Measurements from ENCODE around the gene UGT1A8.
"Not testable (repeated sequence)": the region's sequence is repeated elsewhere in the genome, so short reads cannot be mapped to it uniquely, and the experiment has no call there.

The UGT1A8 gene

DNA sequence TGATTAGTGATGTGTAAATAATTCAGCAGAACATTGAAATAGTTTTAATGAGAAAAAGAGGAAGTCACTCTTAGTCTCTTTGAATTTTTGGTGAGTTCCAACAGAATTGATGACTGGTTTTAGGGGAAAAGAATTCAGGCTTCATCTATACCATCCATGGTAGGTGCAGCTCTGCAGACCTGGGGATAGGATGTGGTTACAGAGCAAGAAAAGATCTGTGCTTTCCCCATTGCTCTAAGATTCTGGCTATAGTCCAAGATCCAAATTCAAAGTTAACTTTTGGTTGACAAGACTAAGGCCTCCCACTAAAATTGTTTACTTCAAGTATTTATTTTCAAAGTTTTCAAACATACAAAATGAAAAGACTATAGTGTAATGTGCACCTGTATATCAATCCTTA, 22.4 kb downstream of the UGT1A8 start:
- DNase-seq (ENCODE audit: low read depth in 2 of 2): no peak

DNA sequence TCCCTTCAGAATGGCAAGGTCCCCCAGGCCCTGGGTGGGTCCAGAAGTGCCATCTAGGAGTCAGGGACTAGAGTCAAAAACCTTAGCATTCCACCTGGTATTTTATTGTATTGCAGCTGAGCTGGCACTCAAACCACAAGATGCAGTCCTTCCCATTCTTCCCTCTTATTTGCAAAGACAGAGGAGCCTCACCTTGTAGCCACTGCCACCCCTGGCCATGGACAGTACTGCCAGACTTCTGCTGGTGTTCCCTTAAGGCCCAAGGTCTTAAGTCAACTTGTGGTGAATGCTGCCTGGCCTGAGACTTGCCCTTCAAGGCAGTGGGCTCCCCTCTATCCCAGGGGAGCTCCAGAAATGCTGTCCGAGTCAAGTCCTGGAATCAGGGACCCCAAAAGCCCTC, 25.7 kb downstream of the UGT1A8 start:
- no peak for DNase-seq (ENCODE audit: low read depth in 2 of 2)

- DNase-seq (ENCODE audit: low read depth in 2 of 2): not testable (repeated sequence)
These were observed 28.6 kb downstream of the UGT1A8 start for GRCh38 chr2:233646033-233646432.

DNA sequence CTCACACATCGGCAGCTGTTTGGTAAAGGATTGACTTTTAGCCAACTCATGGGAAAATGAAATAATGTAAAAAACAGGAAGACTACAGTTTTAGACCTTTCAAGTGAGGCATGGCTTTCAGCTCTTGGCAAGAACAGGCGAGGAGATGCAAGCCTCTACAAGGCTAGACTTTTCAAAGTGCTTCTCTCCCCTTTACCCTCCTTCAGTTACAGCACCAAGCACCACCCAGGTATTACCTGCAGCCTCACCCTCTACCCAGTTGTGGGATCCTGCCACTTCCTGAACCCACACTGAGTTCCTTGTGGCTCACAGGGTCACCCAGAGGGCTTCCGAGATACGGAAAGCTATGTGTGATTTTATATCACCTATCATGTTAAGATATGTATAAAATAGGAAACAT, 33.5 kb downstream of the UGT1A8 start:
- no peak for DNase-seq (ENCODE audit: low read depth in 2 of 2)

- no peak for DNase-seq (ENCODE audit: low read depth in 2 of 2)
These were observed 34.0 kb downstream of the UGT1A8 start for GRCh38 chr2:233651430-233651829.

GRCh38 chr2:233654501-233654900, 37.1 kb downstream of the UGT1A8 start:
- no peak for DNase-seq (ENCODE audit: low read depth in 2 of 2)

GRCh38 chr2:233655043-233655442, 37.6 kb downstream of the UGT1A8 start:
- DNase-seq (ENCODE audit: low read depth in 2 of 2): no peak

- DNase-seq (ENCODE audit: low read depth in 2 of 2): not testable (repeated sequence)
These were observed 38.5 kb downstream of the UGT1A8 start for GRCh38 chr2:233655943-233656342.

- no peak for DNase-seq (ENCODE audit: low read depth in 2 of 2)
These were observed 39.0 kb downstream of the UGT1A8 start for GRCh38 chr2:233656443-233656842.

GRCh38 chr2:233658610-233659009, 41.2 kb downstream of the UGT1A8 start:
- no peak for DNase-seq (ENCODE audit: low read depth in 2 of 2)

- no peak for DNase-seq (ENCODE audit: low read depth in 2 of 2)
These were observed 46.5 kb downstream of the UGT1A8 start for GRCh38 chr2:233663911-233664310.

- no peak for DNase-seq (ENCODE audit: low read depth in 2 of 2)
These were observed 51.3 kb downstream of the UGT1A8 start for GRCh38 chr2:233668605-233669260.

DNA sequence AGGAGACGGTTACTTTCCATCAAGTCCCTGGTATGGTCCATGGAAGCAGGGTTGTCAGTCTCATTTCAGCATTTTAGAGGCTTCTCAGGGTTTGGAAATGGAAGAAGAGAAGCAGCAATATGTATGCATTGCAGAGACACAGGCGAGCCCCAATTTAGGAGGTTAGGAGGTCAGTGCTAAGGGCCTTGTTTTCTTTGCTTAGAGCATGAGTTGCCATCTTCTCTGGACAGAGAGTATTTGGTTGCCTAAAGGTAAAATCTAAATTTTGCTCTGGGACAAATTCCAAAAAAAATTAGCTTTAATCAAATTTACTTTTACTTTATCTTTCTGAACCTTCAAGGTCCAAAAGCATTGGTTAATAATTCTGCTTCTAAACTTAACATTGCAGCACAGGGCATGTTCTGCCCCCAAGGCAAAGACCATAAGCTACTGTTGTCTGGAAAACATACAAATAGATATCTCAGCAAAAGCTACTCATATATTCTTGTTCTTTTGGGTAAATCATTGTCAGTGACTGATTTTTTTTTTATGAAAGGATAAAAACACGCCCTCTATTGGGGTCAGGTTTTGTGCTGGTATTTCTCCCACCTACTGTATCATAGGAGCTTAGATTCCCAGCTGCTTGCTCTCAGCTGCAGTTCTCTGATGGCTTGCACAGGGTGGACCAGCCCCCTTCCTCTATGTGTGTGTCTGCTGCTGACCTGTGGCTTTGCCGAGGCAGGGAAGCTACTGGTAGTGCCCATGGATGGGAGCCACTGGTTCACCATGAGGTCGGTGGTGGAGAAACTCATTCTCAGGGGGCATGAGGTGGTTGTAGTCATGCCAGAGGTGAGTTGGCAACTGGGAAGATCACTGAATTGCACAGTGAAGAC, 54.1 kb downstream of the UGT1A8 start, which contains the start of gene UGT1A9:
Gene UGT1A9, plus strand, starts transcription at position 609 of the 872 bp plus-strand sequence. Its CDS starts 37 bp downstream, at position 646.
- DNase-seq (ENCODE audit: low read depth in 2 of 2): no peak

DNA sequence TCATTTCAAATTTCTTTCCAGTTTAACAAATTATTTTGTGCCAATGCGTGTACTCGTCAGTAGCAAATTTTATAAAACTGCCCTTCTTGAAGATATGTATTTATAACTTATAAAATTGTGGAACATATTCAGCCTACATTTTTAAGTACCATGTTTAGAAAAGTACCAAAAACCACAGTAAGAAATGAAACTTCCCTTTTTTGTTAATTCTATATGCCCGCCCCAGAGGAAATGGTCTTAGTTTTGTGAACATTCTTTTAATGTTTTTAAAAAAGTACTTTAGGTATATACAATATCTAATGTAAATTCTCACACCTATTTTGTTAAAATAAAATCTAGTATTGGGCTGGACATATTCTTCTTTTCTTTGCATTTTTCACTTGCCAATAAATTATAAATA, 55.5 kb downstream of the UGT1A8 start:
- DNase-seq (ENCODE audit: low read depth in 2 of 2): no peak

GRCh38 chr2:233673896-233674295, 56.5 kb downstream of the UGT1A8 start:
- DNase-seq (ENCODE audit: low read depth in 2 of 2): no peak

DNA sequence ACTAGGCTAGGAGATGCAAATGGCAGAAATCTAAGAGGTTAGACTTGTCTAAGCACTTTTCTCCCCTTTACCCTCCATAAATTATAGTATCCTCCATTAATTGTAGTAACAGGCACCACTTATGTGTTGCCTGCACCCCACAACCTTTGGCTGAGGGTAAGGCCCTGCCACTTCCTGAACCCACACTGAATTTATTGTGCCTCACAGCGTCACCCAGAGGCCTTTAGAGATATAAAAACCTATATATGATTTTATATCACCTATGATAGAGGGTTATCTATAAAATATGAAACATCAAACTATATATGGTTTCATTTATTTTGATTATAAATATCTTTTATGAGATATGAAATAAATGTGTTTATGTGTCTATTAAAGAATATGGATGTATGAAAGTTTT, 56.9 kb downstream of the UGT1A8 start:
- no peak for DNase-seq (ENCODE audit: low read depth in 2 of 2)

DNA sequence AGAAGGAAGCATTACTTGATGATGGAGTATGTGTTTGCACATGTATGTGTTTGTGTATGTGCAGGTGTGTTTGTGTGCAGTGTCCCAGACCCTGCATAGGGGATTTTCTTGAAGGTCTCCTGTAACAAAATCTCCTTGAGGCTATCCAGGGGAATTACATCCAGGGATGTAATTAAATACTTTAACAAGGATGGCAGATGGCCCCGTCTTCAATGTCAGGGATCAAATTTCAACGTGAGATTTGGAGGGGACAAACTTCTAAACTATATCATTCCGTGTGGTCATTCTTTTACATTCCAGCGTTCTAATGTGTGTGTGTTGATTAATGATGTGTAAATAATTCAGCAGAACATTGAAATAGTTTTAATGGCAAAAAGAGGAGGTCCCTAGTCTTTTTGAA, 57.6 kb downstream of the UGT1A8 start:
- DNase-seq (ENCODE audit: low read depth in 2 of 2): no peak

DNA sequence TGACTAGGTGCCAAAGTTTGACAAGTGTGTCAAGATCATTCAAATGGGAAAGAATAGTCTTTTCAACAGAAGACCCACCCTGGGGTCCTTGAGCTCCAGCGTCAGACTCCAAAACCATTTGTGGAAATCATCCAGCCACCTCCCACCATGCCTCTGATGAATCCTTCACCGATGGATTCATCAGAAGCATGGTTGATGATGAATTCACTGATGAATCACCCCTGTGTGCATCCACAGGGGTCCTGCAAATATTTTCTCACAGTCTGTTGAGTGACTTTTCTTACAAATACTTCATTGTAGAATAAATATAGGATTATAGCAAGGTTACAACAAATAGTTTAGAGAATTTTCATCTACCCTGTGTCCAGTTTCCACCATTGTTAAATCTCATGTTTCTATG, 58.6 kb downstream of the UGT1A8 start:
- no peak for DNase-seq (ENCODE audit: low read depth in 2 of 2)

DNA sequence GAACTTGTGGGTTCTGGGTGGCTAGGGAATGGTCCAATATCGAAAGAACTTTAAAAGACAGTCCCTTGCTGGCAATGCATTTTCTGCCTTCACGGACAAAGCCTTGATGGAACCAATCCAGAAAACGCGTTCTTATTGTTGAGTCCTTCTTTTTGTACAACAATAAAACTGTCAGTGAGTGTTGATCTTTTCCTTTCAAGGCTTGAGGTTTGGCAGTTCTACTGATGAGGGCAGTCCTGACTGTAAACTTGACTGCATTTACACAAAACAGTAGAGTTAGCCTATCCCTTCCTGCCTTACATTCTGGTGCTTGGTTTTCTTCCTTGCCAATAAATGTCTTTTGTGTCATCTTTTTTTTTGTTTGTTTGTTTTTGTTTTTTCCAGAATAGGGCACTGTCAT, 61.8 kb downstream of the UGT1A8 start:
- DNase-seq (ENCODE audit: low read depth in 2 of 2): no peak

DNA sequence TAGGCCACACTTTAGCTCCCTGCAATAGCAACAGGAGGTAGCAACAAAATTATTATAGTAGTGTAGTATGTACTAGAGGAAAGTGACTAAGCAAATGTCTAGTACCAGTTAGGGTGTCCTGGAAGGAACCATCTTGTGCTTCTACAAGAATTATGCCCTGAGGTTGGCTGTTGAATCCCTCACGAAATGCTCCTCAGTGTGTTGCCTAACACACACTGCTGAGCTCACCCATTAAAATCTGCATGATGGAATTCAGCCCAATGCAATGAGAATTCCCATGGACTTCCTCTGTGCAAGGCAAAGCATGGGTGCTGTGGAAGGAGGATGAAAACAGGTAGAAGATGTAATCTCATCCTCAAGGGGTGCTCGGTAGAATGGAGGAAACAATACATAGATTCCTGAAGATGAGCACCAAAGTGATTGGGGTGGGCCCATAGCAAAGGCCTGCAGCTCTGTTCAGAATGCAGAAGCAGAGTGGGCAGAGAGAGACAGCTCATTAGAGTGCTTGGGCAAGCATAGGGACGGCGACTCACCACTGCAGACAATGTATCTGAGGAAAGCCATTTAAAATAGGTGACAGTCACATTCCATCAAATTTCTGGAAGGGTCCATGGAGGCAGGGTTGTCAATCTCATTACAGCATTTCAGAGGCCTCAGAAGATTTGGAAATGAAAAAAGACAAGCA, 63.1 kb downstream of the UGT1A8 start:
- DNase-seq (ENCODE audit: low read depth in 2 of 2): no peak

DNA sequence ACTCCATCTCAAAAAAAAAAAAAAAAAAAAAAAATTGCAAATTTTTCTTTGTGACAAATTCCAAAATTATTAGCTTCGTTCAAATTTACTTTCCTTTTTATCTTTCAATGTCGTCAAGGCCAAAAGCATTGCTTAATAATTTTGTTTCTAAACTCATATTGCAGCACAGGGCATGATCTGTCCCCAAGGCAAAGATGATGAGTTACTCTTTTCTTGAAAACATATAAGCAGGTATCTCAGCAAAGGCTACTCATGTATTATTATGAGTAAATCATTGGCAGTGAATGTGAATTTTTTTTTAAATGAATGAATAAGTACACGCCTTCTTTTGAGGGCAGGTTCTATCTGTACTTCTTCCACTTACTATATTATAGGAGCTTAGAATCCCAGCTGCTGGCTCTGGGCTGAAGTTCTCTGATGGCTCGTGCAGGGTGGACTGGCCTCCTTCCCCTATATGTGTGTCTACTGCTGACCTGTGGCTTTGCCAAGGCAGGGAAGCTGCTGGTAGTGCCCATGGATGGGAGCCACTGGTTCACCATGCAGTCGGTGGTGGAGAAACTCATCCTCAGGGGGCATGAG, 64.2 kb downstream of the UGT1A8 start, which contains the start of gene UGT1A7:
Gene UGT1A7, plus strand, starts transcription at position 381 of the 579 bp plus-strand sequence. Its CDS starts 37 bp downstream, at position 418.
- no peak for DNase-seq (ENCODE audit: low read depth in 2 of 2)

GRCh38 chr2:233684640-233685039, 67.2 kb downstream of the UGT1A8 start:
- no peak for DNase-seq (ENCODE audit: low read depth in 2 of 2)

Measured in activated CD8-positive, alpha-beta memory T cell treated with anti-CD3 and anti-CD28 coated beads for 4 hours (primary cell).